ENCODE results near the gene MYO18A. TPM values are rescaled to one million over a fixed set of nuclear protein-coding genes. Genes with fewer than 3 reads are reported as not detected.

Gene MYO18A
- total and polyA plus RNA-seq, 2 of the 4 experiments (the other 2 are of a cell fraction), result 22.4 to 39.1 TPM

GRCh38 chr17:29214215-29215146 is 34.3 kb upstream of the MYO18A start:
- Histone ChIP-seq H3K36me3 (ENCODE audit: control insufficient read depth, insufficient read depth, low read length) (no peaks in the 10 kb centered on the region), H4K20me1 (ENCODE audit: insufficient read depth, low read length) (no peaks in the 10 kb centered on the region), H2BK120ac (ENCODE audit: low read depth, low read length) (no peak overlapping the region), H3K4me2 (ENCODE audit: low read depth, low read length) (no peak overlapping the region), H2BK15ac (ENCODE audit: low read depth, low read length) (no peak overlapping the region), H3K23ac (ENCODE audit: low read depth, low read length) (no peak overlapping the region), H4K5ac (ENCODE audit: low read depth, low read length) (no peak overlapping the region), H3K14ac (replicated peaks; ENCODE audit: low read depth, low read length) (no peak overlapping the region), H3K4ac (ENCODE audit: low read depth, low read length) (no peak overlapping the region), H2AK5ac (ENCODE audit: low read depth, low read length) (0 out of 2 replicates have a peak overlapping the region, but pooled peaks have one; percentile 2), H3K9me3 (ENCODE audit: control insufficient read depth, insufficient read depth, low read length) (no peaks in the 10 kb centered on the region), H2AFZ (replicated peaks; ENCODE audit: low read length, poor library complexity) (no peak overlapping the region), H2BK20ac (ENCODE audit: low read depth, low read length) (no peak overlapping the region), H3K4me3 (ENCODE audit: insufficient read depth, low read depth, low read length) (no peak overlapping the region), H3K18ac (ENCODE audit: low read depth, low read length) (no peak overlapping the region), H3K79me1 (ENCODE audit: low read depth in 1 of 2, low read length in 2 of 2) (no peaks in the 10 kb centered on the region), H3K56ac (ENCODE audit: extremely low read depth, insufficient read depth, low read length) (no peak overlapping the region), H3K9me1 (ENCODE audit: insufficient read depth, low read length) (peaks cover 15% of the 10 kb centered on the region), H3K27me3 (ENCODE audit: control insufficient read depth, insufficient read depth, low read length) (no peaks in the 10 kb centered on the region), H4K91ac (ENCODE audit: insufficient read depth, low read depth, low read length) (no peak overlapping the region), H3K9ac (ENCODE audit: low read depth, low read length) (no peak overlapping the region), H2BK5ac (ENCODE audit: low read depth, low read length, poor library complexity, severe bottlenecking) (no peak overlapping the region), H2AK9ac (replicated peaks; ENCODE audit: low read depth, low read length, poor library complexity) (no peak overlapping the region), H3K27ac (ENCODE audit: insufficient read depth, low read length) (no peak overlapping the region), H3K4me1 (ENCODE audit: control insufficient read depth, insufficient read depth, low read length) (peaks cover 2% of the 10 kb centered on the region; the same call in 1 of the 2 replicates), H4K8ac (ENCODE audit: low read depth in 2 of 2, low read length in 2 of 2) (no peak overlapping the region)
- ChIA-PET CTCF (interaction anchor here (0.9 to 3.4 kb wide), 4 partner anchors 66 to 155 kb away, joined by 3 to 13 read pairs (median 4); no protein-coding TSS in a partner anchor), POLR2A (ENCODE audit: unreplicated experiment) (no interaction called here)
- ATAC-seq (ENCODE audit: low read depth), result no peak
- TF ChIP-seq FOS (IDR thresholded peaks at IDR 0.05; ENCODE audit: low read depth, low read length), result no peak
- TF ChIP-seq RFX5 (IDR thresholded peaks at IDR 0.05; ENCODE audit: low read depth, low read length), result no peak
- no peak for TF ChIP-seq SMC3 (IDR thresholded peaks at IDR 0.05; ENCODE audit: low read depth, low read length)
- no peak for TF ChIP-seq MAZ (IDR thresholded peaks at IDR 0.05; ENCODE audit: borderline replicate concordance, low read depth, low read length)
- no peak for TF ChIP-seq RCOR1 (IDR thresholded peaks at IDR 0.05; ENCODE audit: insufficient replicate concordance, low read length)
- TF ChIP-seq CEBPB (IDR thresholded peaks at IDR 0.05; ENCODE audit: low read depth, low read length), result no peak
- 100% methylated on average over 2 of the region's 8 CpGs; no CpG with 5 or more reads in 1 of the 2 experiments for WGBS, 2 experiments (ENCODE audit: extremely low coverage in 2 of 2, insufficient read length in 1 of 2)
- no TSS peak for BruUV-seq (replicated peaks)
- dilution Hi-C loops (cut with HindIII; ENCODE audit: low sequenced_read_pairs, unreplicated experiment), result no loop called here
- DNase-seq, result no peak
- in situ Hi-C loops (cut with MboI; ENCODE audit: low sequenced_read_pairs), result loop anchor here (5.0 kb wide), 1 partner anchor 67 kb away; no protein-coding TSS in a partner anchor
- intact Hi-C loops (cut with micrococcal nuclease), result no loop called here

All from IMR-90 (cell line).